Nephron (organoid): ENCODE data around the gene FAM9C.

Source experiments
- H3K27ac Mint-ChIP-seq, 3 experiments: 2 replicates each; pipeline ENCODE4 v1.8.0; 2020; ENCODE audit warnings: mixed read lengths in 3 of 3, mild to moderate bottlenecking in 2 of 3, moderate library complexity in 1 of 3
- H3K27me3 Mint-ChIP-seq: 2 replicates; pipeline ENCODE4 v1.8.0; 2021; ENCODE audit warnings: low read depth, mild to moderate bottlenecking, moderate library complexity, mixed read lengths
- H3K36me3 Mint-ChIP-seq: 2 replicates; pipeline ENCODE4 v1.8.0; 2020; ENCODE audit warnings: low read depth, mixed read lengths
- H3K4me1 Mint-ChIP-seq: 2 replicates; pipeline ENCODE4 v1.8.0; 2020; ENCODE audit warnings: mixed read lengths
- H3K4me3 Mint-ChIP-seq, 3 experiments: 2 replicates each; pipeline ENCODE4 v1.8.0; 2020; ENCODE audit warnings: mild to moderate bottlenecking in 3 of 3, mixed read lengths in 3 of 3, moderate library complexity in 2 of 3
- H3K9me3 Mint-ChIP-seq: 2 replicates; pipeline ENCODE4 v1.8.0; 2020; ENCODE audit warnings: mixed read lengths
- CTCF ChIP-seq, 3 experiments: fragments of 200-600 bp; sonication (generic); IDR thresholded peaks; one replicate each; pipeline ENCODE4 v1.5.0; 2021; ENCODE audit warnings: antibody characterized with exemption in 3 of 3; ENCODE audit not compliant: unreplicated experiment in 3 of 3

FAM9C gene

DNA sequence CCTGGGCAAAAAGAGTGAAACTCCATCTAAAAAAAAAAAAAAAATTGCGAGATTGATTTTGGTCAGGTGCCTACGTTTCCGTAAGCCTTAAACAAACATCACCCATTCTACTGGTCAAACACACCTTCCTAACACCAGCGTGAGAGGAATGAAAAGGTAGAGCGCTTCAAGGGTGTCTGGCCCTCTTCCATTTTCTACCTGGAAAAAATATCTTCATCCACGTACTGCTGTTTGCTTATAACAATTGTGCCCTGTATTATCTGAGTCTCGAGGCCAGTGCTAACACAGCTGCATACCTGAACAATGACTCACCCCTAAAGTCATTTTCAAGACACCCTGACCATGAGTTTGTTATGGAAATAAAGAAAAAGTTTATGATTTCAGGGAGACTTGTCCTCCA lies 55.6 kb downstream of the FAM9C start:
- H3K27ac Mint-ChIP-seq = peak overlapping the region; percentile 70 to 85 (median 74)
- H3K4me3 Mint-ChIP-seq = no peak overlapping the region
- H3K4me1 Mint-ChIP-seq = peaks cover 40% of the 10 kb centered on the region
- H3K36me3 Mint-ChIP-seq = no peaks in the 10 kb centered on the region
- H3K27me3 Mint-ChIP-seq = no peaks in the 10 kb centered on the region
- peaks cover 21% of the 10 kb centered on the region for H3K9me3 Mint-ChIP-seq
- TF ChIP-seq CTCF (IDR thresholded peaks at IDR 0.05; ENCODE audit: unreplicated experiment in 3 of 3) = no peak

- Mint-ChIP-seq H3K27ac (peak overlapping the region in 1 of 3 experiments; percentile 30), H3K4me1 (peaks cover 41% of the 10 kb centered on the region), H3K9me3 (peaks cover 27% of the 10 kb centered on the region), H3K36me3 (no peaks in the 10 kb centered on the region), H3K27me3 (no peaks in the 10 kb centered on the region), H3K4me3 (no peak overlapping the region)
- TF ChIP-seq CTCF (IDR thresholded peaks at IDR 0.05; ENCODE audit: unreplicated experiment in 3 of 3) = no peak
Measured at GRCh38 chrX:12987900-12988594, 56.4 kb downstream of the FAM9C start.

DNA sequence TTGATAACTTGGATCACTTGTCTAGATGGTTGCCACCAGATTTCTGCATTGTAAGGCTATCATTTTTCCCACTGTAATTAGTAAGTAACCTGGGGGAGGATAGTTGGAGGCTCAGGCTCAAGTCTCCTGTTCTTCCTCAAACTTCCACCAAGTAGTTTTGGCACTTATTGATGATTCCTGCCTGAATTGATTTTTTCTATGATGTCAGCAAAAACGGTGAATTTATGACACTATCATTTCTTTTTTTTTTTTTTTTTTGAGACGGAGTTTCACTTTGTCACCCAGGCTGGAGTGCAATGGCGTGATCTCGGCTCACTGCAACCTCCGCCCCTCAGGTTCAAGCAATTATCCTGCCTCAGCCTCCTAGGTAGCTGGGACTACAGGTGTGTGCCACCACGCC lies 57.1 kb downstream of the FAM9C start:
- TF ChIP-seq CTCF (IDR thresholded peaks at IDR 0.05; ENCODE audit: unreplicated experiment in 3 of 3) = no peak
- H3K9me3 Mint-ChIP-seq = peaks cover 27% of the 10 kb centered on the region
- H3K4me1 Mint-ChIP-seq = peaks cover 35% of the 10 kb centered on the region

DNA sequence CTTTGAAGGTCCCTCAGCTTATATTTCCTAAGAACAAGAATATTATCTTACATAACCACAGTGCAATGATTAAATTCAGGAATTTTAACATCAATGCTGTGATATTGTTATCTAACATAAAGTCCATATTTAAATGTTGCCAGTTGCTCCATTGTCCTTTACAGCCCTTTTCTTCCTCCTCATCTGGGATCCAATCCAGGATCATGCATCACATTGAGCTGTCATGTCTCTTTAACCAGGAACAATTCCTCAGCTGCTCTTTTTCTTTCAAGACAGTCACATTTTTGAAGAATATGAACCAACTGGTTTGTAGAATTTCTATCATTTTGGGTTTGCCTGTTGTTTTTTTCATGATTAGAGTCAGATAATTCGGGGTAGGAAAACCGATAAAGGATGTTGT lies 57.5 kb downstream of the FAM9C start:
- peak overlapping the region; percentile 60 to 77 (median 76) for H3K27ac Mint-ChIP-seq
- peaks cover 27% of the 10 kb centered on the region for H3K9me3 Mint-ChIP-seq
- no peak overlapping the region for H3K4me3 Mint-ChIP-seq
- TF ChIP-seq CTCF (IDR thresholded peaks at IDR 0.05; ENCODE audit: unreplicated experiment in 3 of 3) = no peak
- no peaks in the 10 kb centered on the region for H3K27me3 Mint-ChIP-seq
- H3K4me1 Mint-ChIP-seq = peaks cover 35% of the 10 kb centered on the region
- H3K36me3 Mint-ChIP-seq = no peaks in the 10 kb centered on the region

More for the DNA sequence above, 57.1 kb downstream of the FAM9C start:
- Mint-ChIP-seq H3K36me3 (no peaks in the 10 kb centered on the region), H3K27me3 (no peaks in the 10 kb centered on the region), H3K27ac (peak overlapping the region; percentile 60 to 77 (median 76)), H3K4me3 (no peak overlapping the region)

DNA sequence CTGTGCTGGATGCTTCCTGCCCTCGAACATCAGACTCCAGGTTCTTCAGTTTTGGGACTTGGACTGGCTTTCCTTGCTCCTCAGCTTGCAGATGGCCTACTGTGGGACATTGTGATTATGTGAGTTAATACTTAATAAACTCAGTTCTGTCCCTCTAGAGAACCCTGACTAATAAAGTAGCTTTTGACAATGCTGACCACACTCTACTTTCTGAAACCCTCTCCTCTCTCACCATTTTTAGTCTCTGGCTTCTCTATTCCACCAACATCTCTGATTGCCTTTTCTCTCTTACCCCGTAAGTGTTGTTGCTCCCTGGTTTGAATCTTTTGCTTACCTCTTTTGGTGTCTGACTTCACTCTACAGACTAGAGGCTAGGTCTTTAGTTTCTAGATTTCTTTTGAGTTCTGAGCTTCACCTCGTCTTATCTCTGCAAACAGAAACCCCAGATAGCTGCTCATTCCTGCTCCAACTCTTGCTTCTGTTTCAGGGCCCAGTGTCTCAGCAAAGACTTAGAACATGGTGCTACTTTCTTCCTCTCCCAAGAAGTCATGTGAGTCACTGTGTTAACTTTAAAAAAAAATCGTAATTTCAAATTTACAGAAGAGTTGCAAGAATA lies 58.1 kb downstream of the FAM9C start:
- no peak for TF ChIP-seq CTCF (IDR thresholded peaks at IDR 0.05; ENCODE audit: unreplicated experiment in 3 of 3)
- Mint-ChIP-seq H3K27me3 (no peaks in the 10 kb centered on the region), H3K4me3 (no peak overlapping the region), H3K4me1 (peaks cover 35% of the 10 kb centered on the region), H3K9me3 (peaks cover 22% of the 10 kb centered on the region), H3K36me3 (no peaks in the 10 kb centered on the region), H3K27ac (peak overlapping the region; percentile 60 to 77 (median 76))
